ENCODE measurements around the gene COL8A2.
A peak's percentile ranks its signal among the peaks of the same experiment; 100 is the strongest.

The COL8A2 gene

DNA sequence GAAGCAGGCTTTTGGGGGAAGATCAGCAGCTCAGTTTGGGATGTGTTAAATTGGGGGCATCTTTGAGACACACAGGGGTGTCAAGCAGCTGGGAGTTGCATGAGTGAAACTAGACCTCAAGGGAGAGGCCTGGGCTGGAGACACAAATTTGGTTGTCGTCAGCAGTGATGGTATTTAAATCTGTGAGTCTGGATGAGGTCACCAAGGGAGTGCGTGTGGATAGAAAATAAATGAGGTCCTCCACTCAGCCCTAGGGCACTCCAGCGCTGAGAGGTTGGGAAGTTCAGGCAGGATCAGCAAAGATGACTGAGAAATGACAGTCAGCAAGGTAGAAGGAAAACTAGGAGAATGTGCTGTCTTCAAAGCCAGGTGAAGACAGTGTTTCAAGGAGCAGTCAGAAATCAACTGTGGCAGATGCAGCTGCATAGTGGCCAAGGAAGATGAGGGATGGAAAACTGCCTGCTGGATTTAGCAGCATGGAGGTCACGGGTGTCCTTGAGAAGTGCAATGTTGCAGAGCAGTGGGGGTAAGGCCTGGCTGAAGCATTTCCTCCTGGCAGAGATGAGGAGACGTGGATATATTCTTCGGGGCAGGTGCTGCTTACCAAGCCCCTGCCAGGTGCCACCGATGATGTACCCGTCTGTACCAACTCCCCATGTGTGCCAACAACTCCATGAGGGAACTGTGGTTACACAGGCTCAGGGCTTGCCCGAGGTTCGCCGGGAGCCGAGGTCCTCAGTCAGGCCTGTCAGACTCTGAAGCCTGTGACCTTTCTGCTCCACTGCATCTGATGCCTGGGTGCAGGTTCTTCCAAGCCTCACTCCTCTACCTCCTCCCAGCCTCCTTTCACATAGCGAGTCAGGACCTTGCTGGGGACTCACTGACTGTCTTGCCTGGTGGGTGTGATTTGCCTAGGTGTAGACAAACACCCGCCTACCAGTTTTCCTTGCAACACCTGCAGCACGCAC, 42.2 kb upstream of the COL8A2 start:
- peak in 1 of 2 donors; percentile 68 for DNase-seq (ENCODE audit: low read depth in 2 of 2)
- H3K4me3 ChIP-seq (replicated peaks in 1 of 2; ENCODE audit: low read depth in 2 of 2, low read length in 2 of 2): no peak overlapping the region
- TF ChIP-seq, protein P1, sequence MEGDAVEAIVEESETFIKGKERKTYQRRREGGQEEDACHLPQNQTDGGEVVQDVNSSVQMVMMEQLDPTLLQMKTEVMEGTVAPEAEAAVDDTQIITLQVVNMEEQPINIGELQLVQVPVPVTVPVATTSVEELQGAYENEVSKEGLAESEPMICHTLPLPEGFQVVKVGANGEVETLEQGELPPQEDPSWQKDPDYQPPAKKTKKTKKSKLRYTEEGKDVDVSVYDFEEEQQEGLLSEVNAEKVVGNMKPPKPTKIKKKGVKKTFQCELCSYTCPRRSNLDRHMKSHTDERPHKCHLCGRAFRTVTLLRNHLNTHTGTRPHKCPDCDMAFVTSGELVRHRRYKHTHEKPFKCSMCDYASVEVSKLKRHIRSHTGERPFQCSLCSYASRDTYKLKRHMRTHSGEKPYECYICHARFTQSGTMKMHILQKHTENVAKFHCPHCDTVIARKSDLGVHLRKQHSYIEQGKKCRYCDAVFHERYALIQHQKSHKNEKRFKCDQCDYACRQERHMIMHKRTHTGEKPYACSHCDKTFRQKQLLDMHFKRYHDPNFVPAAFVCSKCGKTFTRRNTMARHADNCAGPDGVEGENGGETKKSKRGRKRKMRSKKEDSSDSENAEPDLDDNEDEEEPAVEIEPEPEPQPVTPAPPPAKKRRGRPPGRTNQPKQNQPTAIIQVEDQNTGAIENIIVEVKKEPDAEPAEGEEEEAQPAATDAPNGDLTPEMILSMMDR (IDR thresholded peaks at IDR 0.05; ENCODE audit: low read depth, low read length): no peak

DNA sequence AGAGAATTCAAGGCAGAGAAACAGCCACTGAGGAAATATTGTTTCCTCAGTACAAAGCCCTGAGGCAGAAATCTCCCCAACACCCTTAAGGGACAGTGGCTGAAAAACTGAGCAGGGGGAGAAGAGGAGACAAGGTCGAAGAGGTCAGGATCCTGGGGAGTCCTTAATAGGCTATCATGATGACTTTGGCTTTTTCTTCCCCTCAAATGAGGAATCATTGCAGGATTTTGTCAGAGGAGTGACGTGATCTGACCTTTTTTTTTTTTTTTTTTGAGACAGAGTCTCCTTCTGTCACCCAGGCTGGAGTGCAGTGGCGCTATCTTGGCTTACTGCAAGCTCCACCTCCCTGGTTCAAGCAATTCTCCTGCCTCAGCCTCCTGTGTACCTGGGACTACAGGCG, 41.1 kb upstream of the COL8A2 start:
- no peak for DNase-seq (ENCODE audit: low read depth in 2 of 2)
- TF ChIP-seq, protein P1 (IDR thresholded peaks at IDR 0.05; ENCODE audit: low read depth, low read length): no peak
- no peak overlapping the region for H3K4me3 ChIP-seq (replicated peaks in 1 of 2; ENCODE audit: low read depth in 2 of 2, low read length in 2 of 2)

DNA sequence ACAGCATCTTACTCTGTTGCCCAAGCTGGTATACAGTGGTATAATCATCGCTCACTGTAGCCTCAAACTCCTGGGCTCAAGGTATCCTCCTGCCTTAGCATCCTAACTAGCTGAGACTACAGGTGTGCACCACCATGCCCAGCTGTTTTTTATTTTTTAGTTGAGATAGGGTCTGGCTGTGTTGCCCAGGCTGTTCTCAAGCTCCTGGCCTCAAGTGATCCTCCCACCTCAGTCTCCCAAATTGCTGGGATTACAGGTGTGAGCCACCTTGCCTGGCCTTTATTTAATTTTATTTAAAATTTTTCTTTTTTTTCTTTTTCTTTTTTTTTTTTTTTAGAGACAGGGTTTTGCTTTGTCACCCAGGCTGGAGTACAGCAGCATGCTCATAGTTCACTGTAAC, 40.1 kb upstream of the COL8A2 start:
- H3K4me3 ChIP-seq (replicated peaks in 1 of 2; ENCODE audit: low read depth in 2 of 2, low read length in 2 of 2): no peak overlapping the region
- TF ChIP-seq, protein P1 (IDR thresholded peaks at IDR 0.05; ENCODE audit: low read depth, low read length): no peak
- DNase-seq (ENCODE audit: low read depth in 2 of 2): no peak

DNA sequence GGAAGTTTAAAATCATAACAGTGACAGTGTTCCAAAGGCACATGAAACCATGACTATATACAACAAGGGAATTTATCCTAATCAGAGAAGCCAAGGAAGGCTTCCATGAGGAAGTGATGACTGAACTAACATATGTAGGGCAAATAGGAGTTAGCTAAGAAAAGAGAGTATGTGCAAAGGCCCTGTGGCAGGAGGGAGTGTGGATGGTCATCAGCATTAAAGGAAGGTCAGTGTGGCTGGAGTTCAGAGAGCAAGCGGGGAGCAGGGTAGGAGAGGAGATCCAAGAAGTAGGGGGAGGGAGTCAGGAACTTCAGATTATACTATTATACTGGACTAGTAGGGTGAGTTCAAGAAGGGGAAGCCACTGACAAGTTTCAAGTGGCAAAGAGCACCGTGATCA, 39.3 kb upstream of the COL8A2 start:
- DNase-seq (ENCODE audit: low read depth in 2 of 2): no peak
- TF ChIP-seq, protein P1 (IDR thresholded peaks at IDR 0.05; ENCODE audit: low read depth, low read length): no peak
- H3K4me3 ChIP-seq (replicated peaks in 1 of 2; ENCODE audit: low read depth in 2 of 2, low read length in 2 of 2): no peak overlapping the region

DNA sequence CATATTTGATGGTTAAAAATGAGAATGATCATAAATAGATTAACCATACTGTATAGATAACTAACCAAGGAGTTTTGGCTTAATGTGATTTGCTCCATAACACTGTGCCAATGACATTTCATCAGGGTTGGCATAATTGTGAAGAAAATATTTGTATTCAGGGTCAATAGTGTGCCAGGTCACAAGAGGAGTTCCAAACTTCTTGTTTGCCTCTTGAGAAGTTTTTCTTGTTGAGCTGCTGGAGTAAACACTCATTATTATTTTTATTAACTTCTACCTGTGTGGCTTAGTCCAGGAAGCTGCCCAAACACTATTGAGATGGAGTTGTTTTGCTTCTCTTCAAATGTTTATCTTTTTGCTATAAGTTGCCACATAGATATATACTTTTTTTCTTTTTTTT, 38.4 kb upstream of the COL8A2 start:
- H3K4me3 ChIP-seq (replicated peaks in 1 of 2; ENCODE audit: low read depth in 2 of 2, low read length in 2 of 2): no peak overlapping the region
- TF ChIP-seq, protein P1 (IDR thresholded peaks at IDR 0.05; ENCODE audit: low read depth, low read length): no peak

DNA sequence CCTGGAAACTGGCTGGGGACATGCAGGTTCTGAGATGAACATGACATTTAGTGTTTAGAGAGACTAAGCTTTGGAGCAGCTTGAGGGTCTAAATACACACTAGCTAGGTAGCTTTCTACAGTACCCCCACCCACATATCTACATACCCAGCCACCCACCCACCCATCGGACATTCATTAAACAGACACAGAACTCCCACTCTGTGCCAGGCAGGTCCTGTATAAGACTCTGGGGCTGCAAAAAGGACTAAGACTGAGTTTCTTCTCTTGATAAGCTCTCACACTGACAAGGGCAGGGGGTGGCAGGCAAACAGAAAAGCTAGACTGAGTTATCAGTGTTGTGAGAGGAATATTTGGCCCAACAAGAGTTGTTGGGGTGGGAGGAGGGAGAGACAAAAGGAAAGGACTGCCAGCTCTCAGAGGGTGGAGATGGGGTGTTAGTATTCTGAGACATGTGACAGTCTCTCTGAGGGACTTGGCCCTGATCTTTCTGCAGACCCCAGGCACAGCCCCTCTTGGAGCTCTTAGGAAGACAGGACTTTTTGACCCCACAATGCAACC, 37.7 kb upstream of the COL8A2 start:
- TF ChIP-seq, protein P1 (IDR thresholded peaks at IDR 0.05; ENCODE audit: low read depth, low read length): no peak
- DNase-seq (ENCODE audit: low read depth in 2 of 2): no peak
- H3K4me3 ChIP-seq (replicated peaks in 1 of 2; ENCODE audit: low read depth in 2 of 2, low read length in 2 of 2): no peak overlapping the region

More for the DNA sequence above, 38.4 kb upstream of the COL8A2 start:
- DNase-seq (ENCODE audit: low read depth in 2 of 2): no peak
